Cardiac muscle cell (in vitro differentiated cells and primary cell): ENCODE measurements around the gene TRUB1. TPM values are rescaled to one million over a fixed set of nuclear protein-coding genes. Genes with fewer than 3 reads are reported as not detected.
A peak's percentile ranks its signal among the peaks of the same experiment; 100 is the strongest.

Experiments used
- DNase-seq, 2 donors: peaks; one replicate each; pipeline versions ENCODE4 v3.0.0 to v3.0.0-alpha.2; 2010 to 2017; ENCODE audit warnings: low read depth in 1 of 2, low spot score in 1 of 2
- H3K27ac ChIP-seq: fragments of 200-600 bp; sonication (generic); 2 replicates; pipeline ENCODE4 v1.5.1; 2016
- H3K27me3 ChIP-seq: fragments of 200-600 bp; sonication (generic); 2 replicates; pipeline ENCODE4 v1.6.0; 2016; ENCODE audit warnings: control low read depth
- H3K36me3 ChIP-seq: fragments of 200-600 bp; sonication (generic); 2 replicates; pipeline ENCODE4 v1.5.1; 2016; ENCODE audit warnings: control low read depth
- H3K4me1 ChIP-seq: fragments of 200-600 bp; sonication (generic); 2 replicates; pipeline ENCODE4 v1.8.1; 2017; ENCODE audit warnings: low read depth, mild to moderate bottlenecking, mixed run types
- H3K4me3 ChIP-seq: fragments of 200-600 bp; sonication (generic); 2 replicates; pipeline ENCODE4 v1.5.1; 2016; ENCODE audit warnings: mild to moderate bottlenecking
- H3K9me3 ChIP-seq: fragments of 200-600 bp; sonication (generic); 2 replicates; pipeline ENCODE4 v1.5.1; 2017; ENCODE audit warnings: low read depth, mild to moderate bottlenecking, control low read depth
- CTCF ChIP-seq: IDR thresholded peaks from 2 replicates; pipeline ENCODE4 v1.5.1; 2012; ENCODE audit warnings: low read depth, mild to moderate bottlenecking, low read length
- polyA plus RNA-seq: library from polyadenylated mRNA; unstranded; fragments of >200 nt; fragmentation: Nextera tagmentation; extraction: Ambion mirVana; gene quantifications from 2 replicates; pipeline ENCODE4 v1.2.1, GENCODE V29; 2016
- total RNA-seq: library from RNA; depleted of rRNA; stranded (reverse); fragments of >200 nt; gene quantifications from 2 replicates; pipeline ENCODE4 v1.2.3, GENCODE V29; 2016

Gene TRUB1
- total and polyA plus RNA-seq, 2 experiments from 2014 or later = 8.4 to 18.3 TPM

- no peak for DNase-seq
- no peaks in the 10 kb centered on the region for H3K4me1 ChIP-seq
- H3K9me3 ChIP-seq = no peaks in the 10 kb centered on the region
- H3K27me3 ChIP-seq = no peaks in the 10 kb centered on the region
- no peaks in the 10 kb centered on the region for H3K36me3 ChIP-seq
- TF ChIP-seq CTCF = no peak
- H3K27ac ChIP-seq = no peak overlapping the region
- no peak overlapping the region for H3K4me3 ChIP-seq
Observed at GRCh38 chr10:114900658-114901057, 37.3 kb upstream of the TRUB1 start.

GRCh38 chr10:114902151-114902550 is 35.8 kb upstream of the TRUB1 start:
- Histone ChIP-seq H3K4me1 (peaks cover 3% of the 10 kb centered on the region), H3K9me3 (no peaks in the 10 kb centered on the region), H3K4me3 (no peak overlapping the region), H3K27ac (no peak overlapping the region), H3K27me3 (no peaks in the 10 kb centered on the region), H3K36me3 (no peaks in the 10 kb centered on the region)
- TF ChIP-seq CTCF = no peak
- DNase-seq = peak in 1 of 2 donors; percentile 21

- TF ChIP-seq CTCF = no peak
- Histone ChIP-seq H3K4me3 (no peak overlapping the region), H3K36me3 (no peaks in the 10 kb centered on the region), H3K4me1 (peaks cover 3% of the 10 kb centered on the region), H3K27ac (no peak overlapping the region), H3K27me3 (no peaks in the 10 kb centered on the region), H3K9me3 (no peaks in the 10 kb centered on the region)
- no peak for DNase-seq
Observed at GRCh38 chr10:114905450-114905849, 32.5 kb upstream of the TRUB1 start.

- no peak for DNase-seq
- H3K36me3 ChIP-seq = no peaks in the 10 kb centered on the region
- TF ChIP-seq CTCF = no peak
- H3K27ac ChIP-seq = no peak overlapping the region
- peaks cover 3% of the 10 kb centered on the region for H3K4me1 ChIP-seq
- no peak overlapping the region for H3K4me3 ChIP-seq
- no peaks in the 10 kb centered on the region for H3K27me3 ChIP-seq
- no peaks in the 10 kb centered on the region for H3K9me3 ChIP-seq
Observed at GRCh38 chr10:114906981-114907380, 31.0 kb upstream of the TRUB1 start.

GRCh38 chr10:114908896-114909295 is 29.1 kb upstream of the TRUB1 start:
- TF ChIP-seq CTCF = no peak

More at GRCh38 chr10:114908896-114909295, 29.1 kb upstream of the TRUB1 start:
- no peak for DNase-seq
- no peaks in the 10 kb centered on the region for H3K36me3 ChIP-seq
- H3K27me3 ChIP-seq = no peaks in the 10 kb centered on the region
- H3K27ac ChIP-seq = no peak overlapping the region
- peaks cover 3% of the 10 kb centered on the region for H3K4me1 ChIP-seq
- no peaks in the 10 kb centered on the region for H3K9me3 ChIP-seq
- H3K4me3 ChIP-seq = no peak overlapping the region
